H9 (cell line): ENCODE data around the gene MOB3B. TPM values are rescaled to one million over a fixed set of nuclear protein-coding genes. Genes with fewer than 3 reads are reported as not detected.

Experiments
- DNase-seq: peaks from one replicate; pipeline ENCODE4 v3.0.0-alpha.2; 2017
- H2AFZ ChIP-seq: one replicate; pipeline ENCODE4 v1.6.1; 2013; ENCODE audit warnings: mild to moderate bottlenecking, low read length, control low read depth, moderate library complexity
- H2AK5ac ChIP-seq: 2 replicates; pipeline ENCODE4 v1.6.1; 2013; ENCODE audit warnings: low read length, control low read depth, mixed read lengths; ENCODE audit not compliant: insufficient read length
- H2BK120ac ChIP-seq: one replicate; pipeline ENCODE4 v1.6.1; 2013; ENCODE audit warnings: low read depth, mild to moderate bottlenecking, low read length, control low read depth, inconsistent platforms; ENCODE audit not compliant: poor library complexity, severe bottlenecking
- H2BK12ac ChIP-seq: 2 replicates; pipeline ENCODE4 v1.6.1; 2013; ENCODE audit warnings: low read length, control low read depth, mixed read lengths, low read depth; ENCODE audit not compliant: insufficient read length
- H2BK15ac ChIP-seq: 2 replicates; pipeline ENCODE4 v1.6.1; 2013; ENCODE audit warnings: low read depth, low read length, control low read depth
- H2BK20ac ChIP-seq: one replicate; pipeline ENCODE4 v1.6.1; 2013; ENCODE audit warnings: low read depth, mild to moderate bottlenecking, low read length, control low read depth, inconsistent platforms; ENCODE audit not compliant: poor library complexity, severe bottlenecking
- H2BK5ac ChIP-seq: 2 replicates; pipeline ENCODE4 v1.6.1; 2013; ENCODE audit warnings: low read length, control low read depth, mixed read lengths; ENCODE audit not compliant: insufficient read length
- H3K14ac ChIP-seq: 2 replicates; pipeline ENCODE4 v1.6.1; 2013; ENCODE audit warnings: low read length, control low read depth; ENCODE audit not compliant: insufficient read depth
- H3K18ac ChIP-seq: 2 replicates; pipeline ENCODE4 v1.6.1; 2013; ENCODE audit warnings: low read depth, mild to moderate bottlenecking, mixed read lengths, low read length, control low read depth; ENCODE audit not compliant: insufficient read length
- H3K23ac ChIP-seq: 2 replicates; pipeline ENCODE4 v1.6.1; 2013; ENCODE audit warnings: low read length, control low read depth, mixed read lengths, low read depth; ENCODE audit not compliant: insufficient read length
- H3K23me2 ChIP-seq: 2 replicates; pipeline ENCODE4 v1.6.1; 2013; ENCODE audit warnings: low read depth, mild to moderate bottlenecking, mixed read lengths, low read length, control low read depth; ENCODE audit not compliant: insufficient read length, poor library complexity, severe bottlenecking
- H3K27ac ChIP-seq: 2 replicates; pipeline ENCODE4 v1.5.1; 2013; ENCODE audit warnings: low read length, control low read depth, mixed read lengths, low read depth; ENCODE audit not compliant: insufficient read length
- H3K27me3 ChIP-seq: 2 replicates; pipeline ENCODE4 v1.6.1; 2013; ENCODE audit warnings: low read length, control low read depth, inconsistent platforms; ENCODE audit not compliant: insufficient read depth
- H3K4ac ChIP-seq: 2 replicates; pipeline ENCODE4 v1.6.1; 2013; ENCODE audit warnings: low read depth, mild to moderate bottlenecking, control low read depth, inconsistent platforms, low read length, moderate library complexity
- H3K4me1 ChIP-seq: 2 replicates; pipeline ENCODE4 v1.6.1; 2013; ENCODE audit warnings: low read length, control low read depth, inconsistent platforms; ENCODE audit not compliant: insufficient read depth
- H3K4me2 ChIP-seq: 2 replicates; pipeline ENCODE4 v1.6.1; 2013; ENCODE audit warnings: low read length, control low read depth, mixed read lengths; ENCODE audit not compliant: insufficient read length, insufficient read depth
- H3K56ac ChIP-seq: 2 replicates; pipeline ENCODE4 v1.6.1; 2013; ENCODE audit warnings: low read depth, mild to moderate bottlenecking, mixed read lengths, low read length, control low read depth; ENCODE audit not compliant: insufficient read length
- H3K79me1 ChIP-seq: 2 replicates; pipeline ENCODE4 v1.6.1; 2013; ENCODE audit warnings: low read depth, mild to moderate bottlenecking, moderate library complexity, low read length, control low read depth, inconsistent platforms; ENCODE audit not compliant: insufficient read depth, poor library complexity, severe bottlenecking
- H3K79me2 ChIP-seq: 2 replicates; pipeline ENCODE4 v1.6.1; 2013; ENCODE audit warnings: low read length, control low read depth, inconsistent platforms; ENCODE audit not compliant: insufficient read depth
- H3K9ac ChIP-seq: 2 replicates; pipeline ENCODE4 v1.6.1; 2013; ENCODE audit warnings: low read length, control low read depth, mixed read lengths; ENCODE audit not compliant: insufficient read length; ENCODE audit errors: extremely low read depth
- H3K9me3 ChIP-seq: one replicate; pipeline ENCODE4 v1.6.1; 2013; ENCODE audit warnings: low read depth, low read length, inconsistent platforms; ENCODE audit not compliant: control insufficient read depth
- H3T11ph ChIP-seq: one replicate; pipeline ENCODE4 v1.6.1; 2013; ENCODE audit warnings: mild to moderate bottlenecking, low read length, control low read depth, inconsistent platforms
- H4K20me1 ChIP-seq: one replicate; pipeline ENCODE4 v1.6.1; 2013; ENCODE audit not compliant: control insufficient read depth, insufficient read length, insufficient read depth
- H4K5ac ChIP-seq: 2 replicates; pipeline ENCODE4 v1.6.1; 2013; ENCODE audit warnings: low read depth, mild to moderate bottlenecking, mixed read lengths, low read length, control low read depth; ENCODE audit not compliant: insufficient read length
- H4K8ac ChIP-seq: replicated peaks from 2 replicates; pipeline ENCODE4 v1.6.1; 2013; ENCODE audit warnings: low read length, control low read depth, mixed read lengths, low read depth; ENCODE audit not compliant: insufficient read length
- H4K91ac ChIP-seq: 2 replicates; pipeline ENCODE4 v1.6.1; 2013; ENCODE audit warnings: low read depth, mild to moderate bottlenecking, moderate library complexity, mixed read lengths, low read length, control low read depth; ENCODE audit not compliant: insufficient read length
- H3K27ac Mint-ChIP-seq, 3 experiments: 2 replicates in 2 of 3; 3 replicates in 1 of 3; pipeline ENCODE4 v1.8.0; 2020 to 2021; ENCODE audit warnings: mixed read lengths in 3 of 3, mild to moderate bottlenecking in 1 of 3, moderate library complexity in 1 of 3
- H3K27me3 Mint-ChIP-seq: 2 replicates; pipeline ENCODE4 v1.8.0; 2021; ENCODE audit warnings: low read depth, mild to moderate bottlenecking, moderate library complexity, mixed read lengths
- H3K36me3 Mint-ChIP-seq, 3 experiments: 2 replicates in 2 of 3; 3 replicates in 1 of 3; pipeline ENCODE4 v1.8.0; 2020 to 2021; ENCODE audit warnings: low read depth in 3 of 3, mixed read lengths in 3 of 3; ENCODE audit not compliant: insufficient read depth in 1 of 3
- H3K4me1 Mint-ChIP-seq, 2 experiments: 2 replicates each; pipeline ENCODE4 v1.8.0; 2020; ENCODE audit warnings: mixed read lengths in 2 of 2
- H3K4me3 Mint-ChIP-seq, 2 experiments: 2 replicates in 1 of 2; 3 replicates in 1 of 2; pipeline ENCODE4 v1.8.0; 2020 to 2021; ENCODE audit warnings: mild to moderate bottlenecking in 2 of 2, mixed read lengths in 2 of 2, moderate library complexity in 1 of 2
- H3K9me3 Mint-ChIP-seq, 2 experiments: 2 replicates in 1 of 2; 3 replicates in 1 of 2; pipeline ENCODE4 v1.8.0; 2020; ENCODE audit warnings: mild to moderate bottlenecking in 2 of 2, mixed read lengths in 2 of 2, moderate library complexity in 1 of 2
- total RNA-seq: library from RNA; stranded (reverse); gene quantifications from 2 replicates; pipeline ENCODE4 v1.2.1, GENCODE V29; 2021
- TF ChIP-seq, protein P1 (sequence below): fragments of 200-600 bp; sonication (generic); conservative IDR thresholded peaks from 3 replicates; pipeline ENCODE4 v1.8.0; 2021; ENCODE audit warnings: antibody characterized with exemption, mild to moderate bottlenecking

Gene MOB3B
- total RNA-seq, 1 experiment from 2014 or later: 9.8 TPM

GRCh38 chr9:27558307-27558706, 28.7 kb upstream of the MOB3B start:
- no peak overlapping the region for H2AK5ac ChIP-seq
- no peak overlapping the region for H4K91ac ChIP-seq
- no peak overlapping the region for H3T11ph ChIP-seq
- Mint-ChIP-seq H3K4me1 (no peaks in the 10 kb centered on the region), H3K36me3 (peaks cover 4 to 44% (median 41%) of the 10 kb centered on the region in 3 experiments; a peak in 5 of 7 replicates), H3K27me3 (no peaks in the 10 kb centered on the region), H3K27ac (no peak overlapping the region), H3K9me3 (no peaks in the 10 kb centered on the region), H3K4me3 (no peak overlapping the region)
- no peaks in the 10 kb centered on the region for H3K79me2 ChIP-seq
- H2BK20ac ChIP-seq: no peak overlapping the region
- DNase-seq: no peak
- H2BK120ac ChIP-seq: no peak overlapping the region
- no peak overlapping the region for H2BK5ac ChIP-seq
- H2BK15ac ChIP-seq: no peak overlapping the region
- no peak overlapping the region for H4K8ac ChIP-seq
- H3K4ac ChIP-seq: no peak overlapping the region
- H2AFZ ChIP-seq: no peak overlapping the region
- no peak overlapping the region for H4K5ac ChIP-seq
- no peak overlapping the region for H2BK12ac ChIP-seq
- no peak overlapping the region for H3K18ac ChIP-seq
- no peak overlapping the region for H3K4me2 ChIP-seq
- H3K9ac ChIP-seq: no peak overlapping the region
- no peaks in the 10 kb centered on the region for H3K9me3 ChIP-seq
- H4K20me1 ChIP-seq: no peaks in the 10 kb centered on the region
- H3K56ac ChIP-seq: no peak overlapping the region
- no peak overlapping the region for H3K23ac ChIP-seq
- H3K79me1 ChIP-seq: no peaks in the 10 kb centered on the region
- no peaks in the 10 kb centered on the region for H3K23me2 ChIP-seq
- no peak overlapping the region for H3K27ac ChIP-seq
- no peaks in the 10 kb centered on the region for H3K27me3 ChIP-seq
- no peaks in the 10 kb centered on the region for H3K4me1 ChIP-seq
- TF ChIP-seq, protein P1, sequence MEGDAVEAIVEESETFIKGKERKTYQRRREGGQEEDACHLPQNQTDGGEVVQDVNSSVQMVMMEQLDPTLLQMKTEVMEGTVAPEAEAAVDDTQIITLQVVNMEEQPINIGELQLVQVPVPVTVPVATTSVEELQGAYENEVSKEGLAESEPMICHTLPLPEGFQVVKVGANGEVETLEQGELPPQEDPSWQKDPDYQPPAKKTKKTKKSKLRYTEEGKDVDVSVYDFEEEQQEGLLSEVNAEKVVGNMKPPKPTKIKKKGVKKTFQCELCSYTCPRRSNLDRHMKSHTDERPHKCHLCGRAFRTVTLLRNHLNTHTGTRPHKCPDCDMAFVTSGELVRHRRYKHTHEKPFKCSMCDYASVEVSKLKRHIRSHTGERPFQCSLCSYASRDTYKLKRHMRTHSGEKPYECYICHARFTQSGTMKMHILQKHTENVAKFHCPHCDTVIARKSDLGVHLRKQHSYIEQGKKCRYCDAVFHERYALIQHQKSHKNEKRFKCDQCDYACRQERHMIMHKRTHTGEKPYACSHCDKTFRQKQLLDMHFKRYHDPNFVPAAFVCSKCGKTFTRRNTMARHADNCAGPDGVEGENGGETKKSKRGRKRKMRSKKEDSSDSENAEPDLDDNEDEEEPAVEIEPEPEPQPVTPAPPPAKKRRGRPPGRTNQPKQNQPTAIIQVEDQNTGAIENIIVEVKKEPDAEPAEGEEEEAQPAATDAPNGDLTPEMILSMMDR: no peak
- no peak overlapping the region for H3K14ac ChIP-seq
